HG02884 (cell line): ENCODE results near the gene FAF1.
"Not testable (repeated sequence)": the region's sequence is repeated elsewhere in the genome, so short reads cannot be mapped to it uniquely, and the experiment has no call there.

Experiments used
- ATAC-seq: cut with Tn5 transposase; IDR thresholded peaks from one replicate; pipeline ENCODE4 v1.9.1; 2021; ENCODE audit warnings: mild to moderate bottlenecking, moderate library complexity; ENCODE audit not compliant: unreplicated experiment

The FAF1 gene

GRCh38 chr1:50967416-50968157 lies 7.5 kb upstream of the FAF1 start:
- ATAC-seq: no peak

GRCh38 chr1:50966991-50967390 lies 6.9 kb upstream of the FAF1 start:
- no peak for ATAC-seq

DNA sequence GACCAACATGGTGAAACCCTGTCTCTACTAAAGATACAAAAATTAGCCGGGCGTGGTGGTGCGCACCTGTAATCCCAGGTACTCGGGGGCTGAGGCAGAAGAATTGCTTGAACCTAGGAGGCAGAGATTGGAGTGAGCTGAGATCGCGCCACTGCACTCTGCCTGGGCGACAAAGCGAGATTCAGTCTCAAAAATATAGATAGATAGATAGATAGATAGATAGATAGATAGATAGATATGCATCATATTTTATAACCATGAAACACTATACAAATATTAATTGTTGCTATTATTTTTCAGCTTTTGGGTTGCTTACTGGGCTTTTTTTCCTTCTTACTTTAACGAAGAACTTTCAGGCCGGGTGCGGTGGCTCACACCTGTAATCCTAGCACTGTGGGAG lies 4.8 kb upstream of the FAF1 start:
- ATAC-seq: no peak

GRCh38 chr1:50959303-50959912 lies 659 bp downstream of the FAF1 start:
- ATAC-seq: peak; percentile 23

DNA sequence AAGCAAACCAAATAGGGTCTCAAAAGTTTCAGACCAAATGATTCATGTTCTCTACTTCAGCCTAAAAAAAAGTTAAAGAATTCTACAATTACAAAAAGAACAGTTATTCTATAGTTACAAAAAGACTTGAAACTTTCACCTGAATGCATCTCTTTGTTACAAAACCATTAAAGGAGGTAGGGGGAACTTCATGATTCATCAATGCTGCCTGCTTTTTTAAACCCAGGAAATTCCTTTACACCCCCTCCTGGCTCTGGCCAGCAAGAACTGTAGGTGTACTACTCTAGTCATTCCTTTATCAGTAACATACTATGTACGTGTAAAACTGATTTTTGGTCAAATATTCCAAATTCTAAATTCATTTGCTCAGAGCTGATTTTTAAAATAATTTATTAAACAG lies 5.0 kb downstream of the FAF1 start:
- ATAC-seq: no peak

DNA sequence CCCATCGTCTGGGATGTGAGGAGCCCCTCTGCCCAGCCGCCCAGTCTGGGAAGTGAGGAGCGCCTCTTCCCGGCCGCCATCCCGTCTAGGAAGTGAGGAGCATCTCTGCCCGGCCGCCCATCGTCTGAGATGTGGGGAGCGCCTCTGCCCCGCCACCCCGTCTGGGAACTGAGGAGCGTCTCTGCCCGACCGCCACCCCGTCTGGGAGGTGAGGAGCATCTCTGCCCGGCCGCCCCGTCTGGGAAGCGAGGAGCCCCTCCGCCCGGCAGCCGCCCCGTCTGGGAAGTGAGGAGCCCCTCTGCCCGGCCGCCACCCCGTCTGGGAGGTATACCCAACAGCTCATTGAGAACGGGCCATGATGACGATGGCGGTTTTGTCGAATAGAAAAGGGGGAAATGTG lies 7.5 kb downstream of the FAF1 start:
- ATAC-seq: not testable (repeated sequence)

DNA sequence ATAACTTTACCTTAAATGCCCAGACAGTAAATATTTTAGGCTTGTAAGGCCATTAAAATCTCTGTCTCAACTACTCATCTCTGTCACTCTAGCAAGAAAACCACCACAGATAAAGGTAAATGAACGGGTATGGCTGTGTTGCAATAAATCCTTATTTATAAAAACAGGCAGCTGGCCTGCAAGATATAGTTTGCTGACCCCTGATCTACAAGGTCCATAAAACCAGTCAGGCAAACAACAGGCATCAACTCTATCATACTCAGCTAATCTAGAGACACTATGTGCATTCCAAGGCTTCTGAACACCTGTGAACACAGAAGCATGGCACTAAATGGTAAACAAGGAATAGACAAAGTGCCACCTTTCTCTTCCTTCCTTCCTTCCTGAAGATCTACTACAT lies 9.7 kb downstream of the FAF1 start:
- ATAC-seq: no peak

GRCh38 chr1:50949286-50949982 lies 10.6 kb downstream of the FAF1 start:
- ATAC-seq: no peak

DNA sequence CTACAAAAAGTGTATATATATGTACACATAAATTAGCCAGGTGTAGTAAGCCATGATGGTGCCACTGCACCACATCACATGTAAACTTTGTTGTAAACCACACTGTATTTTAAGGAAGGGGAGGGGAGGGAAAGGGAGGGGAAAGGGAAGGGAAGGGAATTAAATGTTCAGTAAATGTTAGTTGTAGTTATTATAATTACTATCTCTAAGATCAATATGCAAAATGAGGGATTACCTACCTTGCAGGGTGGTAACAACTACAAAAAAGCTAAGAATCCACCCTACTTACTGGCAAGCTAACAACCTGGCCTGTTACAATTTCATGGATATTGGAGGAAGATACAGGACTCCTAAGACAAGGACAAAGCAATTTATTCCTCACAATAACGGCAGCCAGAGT lies 17.7 kb downstream of the FAF1 start:
- no peak for ATAC-seq

DNA sequence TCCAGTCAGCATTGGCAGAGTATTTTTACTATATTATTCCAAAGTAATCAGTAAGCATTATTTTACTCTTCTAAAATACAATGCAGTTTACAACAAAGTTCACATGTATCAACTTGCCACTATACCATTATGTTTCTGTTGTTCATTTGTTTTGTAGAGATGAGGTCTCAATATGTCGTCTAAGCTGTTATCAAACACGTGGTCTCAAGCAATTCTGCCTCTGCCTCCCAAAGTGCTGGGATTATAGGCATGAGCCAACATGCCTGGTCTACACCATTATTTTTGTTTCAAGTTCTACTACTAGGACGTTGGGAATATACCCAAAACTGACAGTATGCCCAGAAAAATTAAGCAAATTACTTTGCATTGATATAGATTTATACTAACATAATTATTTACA lies 19.8 kb downstream of the FAF1 start:
- ATAC-seq: no peak

DNA sequence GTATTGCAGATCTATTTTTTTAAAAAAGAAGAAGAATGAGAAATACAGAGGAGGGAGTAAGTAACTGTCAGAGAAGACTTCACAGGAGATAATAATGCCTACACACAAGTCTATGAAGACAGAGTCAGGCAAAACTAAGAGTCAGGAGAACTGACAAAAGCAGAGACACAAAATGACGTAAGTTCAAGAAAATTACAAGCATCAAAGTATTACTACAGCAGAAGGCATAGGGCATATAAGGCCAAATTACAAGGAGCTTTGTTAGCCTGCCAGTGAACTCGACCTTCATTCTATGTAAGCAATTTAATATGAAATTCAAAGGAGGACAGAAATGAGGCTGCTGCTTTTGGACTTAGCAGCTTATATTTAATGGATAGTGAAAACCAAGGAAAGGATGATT lies 23.7 kb downstream of the FAF1 start:
- no peak for ATAC-seq

DNA sequence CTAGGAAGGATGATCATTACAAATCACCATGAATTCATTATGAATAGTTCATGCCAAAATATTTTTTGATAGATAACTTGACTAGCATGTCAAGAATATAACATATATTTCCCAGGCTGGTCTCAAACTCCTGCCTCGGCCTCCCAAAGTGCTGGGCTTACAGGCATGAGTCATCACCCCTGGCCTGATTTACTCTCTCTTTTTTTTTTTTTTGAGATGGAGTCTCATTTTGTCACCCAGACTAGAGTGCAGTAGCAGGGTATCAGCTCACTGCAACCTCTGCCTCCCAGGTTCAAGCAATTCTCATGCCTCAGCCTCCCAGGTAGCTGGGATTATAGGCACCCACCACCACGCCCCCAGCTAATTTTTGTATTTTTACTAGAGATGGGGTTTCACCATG lies 24.8 kb downstream of the FAF1 start:
- ATAC-seq: not testable (repeated sequence)

DNA sequence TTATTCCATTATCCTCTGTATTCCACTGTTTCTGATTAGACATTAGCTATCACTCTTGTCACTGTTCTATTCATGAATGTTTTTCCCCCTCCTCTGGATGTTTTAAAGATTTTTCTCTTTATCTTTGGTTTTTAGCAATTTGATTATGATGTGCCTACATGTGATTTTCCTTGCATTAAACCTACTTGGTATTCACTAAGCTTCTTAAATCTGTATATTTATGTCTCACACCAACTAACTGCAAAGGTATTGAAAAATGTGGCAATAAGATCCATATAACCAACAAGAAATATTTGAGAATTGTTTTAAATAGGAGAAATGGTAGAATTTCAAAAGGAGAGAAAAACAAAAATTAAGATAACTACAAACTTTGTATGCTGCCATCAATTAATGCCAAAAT lies 25.2 kb downstream of the FAF1 start:
- no peak for ATAC-seq

DNA sequence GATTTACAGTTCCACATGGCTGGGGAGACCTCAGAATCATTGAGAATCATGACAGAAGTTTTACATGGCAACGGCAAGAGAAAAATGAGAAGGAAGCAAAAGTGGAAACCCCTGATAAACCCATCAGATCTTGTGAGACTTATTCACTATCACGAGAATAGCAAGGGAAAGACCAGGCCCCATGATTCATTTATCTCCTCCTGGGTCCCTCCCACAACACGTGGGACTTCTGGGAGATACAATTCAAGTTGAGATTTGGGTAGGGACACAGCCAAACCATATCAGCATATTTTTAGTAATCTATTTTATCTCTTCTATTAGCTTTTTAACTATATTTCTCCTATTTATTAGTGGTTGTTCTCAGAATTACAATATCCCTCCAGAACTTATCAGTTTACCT lies 26.3 kb downstream of the FAF1 start:
- ATAC-seq: not testable (repeated sequence)

DNA sequence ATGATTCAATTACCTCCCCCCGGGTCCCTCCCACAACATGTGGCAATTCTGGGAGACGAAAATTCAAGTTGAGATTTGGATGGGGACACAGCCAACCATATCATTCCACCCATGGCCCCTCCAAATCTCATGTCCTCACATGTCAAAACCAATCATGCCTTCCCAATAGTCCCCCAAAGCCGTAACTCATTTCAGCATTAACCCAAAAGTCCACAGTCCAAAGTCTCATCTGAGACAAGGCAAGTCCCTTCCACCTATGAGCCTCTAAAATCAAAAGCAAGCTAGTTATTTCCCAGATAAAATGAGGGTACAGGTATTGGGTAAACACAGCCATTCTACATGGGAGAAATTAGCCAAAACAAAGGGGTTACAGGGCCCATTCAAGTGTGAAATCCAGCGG lies 28.0 kb downstream of the FAF1 start:
- not testable (repeated sequence) for ATAC-seq

DNA sequence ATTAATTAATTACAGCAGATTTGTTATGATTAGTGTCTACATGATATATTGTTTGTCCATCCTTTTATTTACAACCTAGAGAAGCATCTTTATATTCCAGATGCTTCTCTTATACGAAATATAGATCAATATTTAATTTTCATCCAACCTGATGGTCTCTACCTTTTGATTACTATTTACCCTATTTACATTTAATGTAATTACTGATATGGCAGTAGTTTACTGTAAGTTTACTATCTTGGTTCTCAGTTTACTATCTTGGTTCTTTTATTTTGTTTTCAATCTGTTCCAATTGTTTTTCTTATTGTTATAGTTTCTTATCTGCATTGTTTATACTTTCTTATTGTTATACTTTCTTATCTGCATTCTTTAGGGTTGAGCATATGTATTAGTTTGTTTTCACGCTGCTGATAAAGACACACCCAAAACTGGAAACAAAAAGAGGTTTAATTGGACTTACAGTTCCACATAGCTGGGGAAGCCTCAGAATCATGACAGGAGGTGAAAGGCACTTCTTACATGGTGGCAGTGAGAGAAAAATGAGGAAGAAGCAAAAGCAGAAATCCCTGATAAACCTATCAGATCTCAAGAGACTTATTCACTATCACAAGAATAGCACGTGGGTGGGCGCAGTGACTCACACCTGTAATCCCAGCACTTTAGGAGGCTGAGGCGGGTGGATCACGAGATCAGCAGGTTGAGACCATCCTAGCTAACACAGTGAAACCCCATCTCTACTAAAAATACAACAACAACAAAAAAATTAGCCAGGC lies 28.9 kb downstream of the FAF1 start:
- ATAC-seq: no peak

GRCh38 chr1:50930193-50930592 lies 29.9 kb downstream of the FAF1 start:
- ATAC-seq: no peak

- no peak for ATAC-seq
Observed at GRCh38 chr1:50929376-50929958, 30.6 kb downstream of the FAF1 start.

DNA sequence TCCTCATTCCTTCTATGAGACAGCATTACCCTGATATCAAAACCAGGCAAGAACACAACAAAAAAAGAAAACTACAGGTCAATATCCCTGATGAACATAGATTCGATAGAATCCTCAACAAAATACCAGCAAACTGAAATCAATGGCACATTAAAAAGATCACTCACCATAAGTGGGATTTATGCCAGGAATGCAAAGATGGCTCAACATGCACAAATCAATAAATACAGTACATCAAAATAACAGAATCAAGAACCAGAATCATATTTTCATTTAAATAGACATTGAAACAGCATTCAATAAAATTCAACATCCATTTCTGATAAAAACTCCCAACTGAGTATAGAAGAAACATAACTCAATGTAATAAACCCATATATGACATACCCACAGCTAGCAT lies 36.5 kb downstream of the FAF1 start:
- ATAC-seq: no peak

DNA sequence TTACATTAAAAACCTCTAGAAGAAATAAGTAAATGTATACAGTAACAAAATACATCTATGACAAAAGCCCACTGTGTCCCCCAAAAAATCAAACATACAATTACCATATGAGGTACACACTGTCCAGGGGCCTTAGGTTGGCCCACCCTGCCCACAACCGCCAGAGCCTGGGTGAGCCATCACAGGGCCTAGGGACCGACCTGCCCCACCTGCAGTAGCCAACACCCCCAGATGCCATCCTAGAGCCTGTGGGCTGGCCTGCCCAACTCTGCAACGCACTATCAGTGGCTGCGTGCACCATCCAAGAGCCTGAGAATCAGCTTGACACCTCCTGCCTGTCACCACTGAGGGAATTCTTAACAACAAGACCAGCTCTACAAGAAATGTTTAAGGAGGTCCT lies 39.0 kb downstream of the FAF1 start:
- no peak for ATAC-seq

GRCh38 chr1:50920409-50920808 lies 39.7 kb downstream of the FAF1 start:
- ATAC-seq: no peak
